IPS DF 19.7 (cell line): Measurements from ENCODE around the gene HERC5.
"Not testable (repeated sequence)": the region's sequence is repeated elsewhere in the genome, so short reads cannot be mapped to it uniquely, and the experiment has no call there.

Experiments used
- DNase-seq: peaks from one replicate; pipeline ENCODE4 v3.0.0-alpha.2; 2013; ENCODE audit warnings: low read depth, low spot score

Gene HERC5

DNA sequence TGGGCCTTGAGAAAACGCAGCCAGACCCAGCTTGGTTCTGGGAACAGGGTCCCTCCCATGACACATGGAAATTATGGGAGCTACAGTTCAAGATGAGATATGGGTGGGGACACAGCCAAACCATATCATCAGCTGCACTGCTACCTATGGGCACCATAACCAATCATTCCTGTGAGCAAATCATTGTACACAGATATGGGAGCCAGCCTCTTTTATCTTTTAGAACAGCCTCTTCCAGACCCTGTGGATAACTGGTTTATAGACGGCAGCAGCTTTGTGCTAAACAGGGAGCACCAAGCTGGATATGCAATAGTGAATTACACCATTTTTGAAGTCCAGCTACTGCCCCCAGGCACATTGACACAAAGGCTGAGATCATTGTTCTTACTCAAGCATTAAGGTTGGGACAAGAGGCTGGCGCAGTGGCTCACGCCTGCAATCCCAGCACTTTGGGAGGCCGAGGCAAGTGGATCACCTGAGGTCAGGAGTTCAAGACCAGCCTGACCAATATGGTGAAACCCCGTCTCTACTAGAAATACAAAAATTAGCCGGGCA, 8.6 kb upstream of the HERC5 start:
- DNase-seq: not testable (repeated sequence)

DNA sequence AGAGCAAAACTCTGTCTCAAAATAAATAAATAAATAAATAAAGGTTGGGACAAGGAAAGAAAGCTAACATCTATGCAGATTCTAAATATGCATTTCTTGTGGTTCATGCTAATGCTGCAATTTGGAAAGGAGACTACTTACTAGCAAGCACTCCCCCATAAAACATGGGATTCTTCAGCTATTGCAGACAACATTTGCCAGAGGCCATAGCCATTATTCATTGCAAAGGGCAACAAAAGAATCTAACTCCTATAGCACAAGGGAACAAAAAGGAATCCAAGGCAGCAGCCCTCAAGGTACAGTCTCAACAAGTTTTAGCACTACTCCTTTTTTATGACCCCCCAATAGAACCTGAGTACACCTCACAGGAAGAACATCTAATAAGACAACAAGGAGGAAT, 8.0 kb upstream of the HERC5 start:
- no peak for DNase-seq

DNA sequence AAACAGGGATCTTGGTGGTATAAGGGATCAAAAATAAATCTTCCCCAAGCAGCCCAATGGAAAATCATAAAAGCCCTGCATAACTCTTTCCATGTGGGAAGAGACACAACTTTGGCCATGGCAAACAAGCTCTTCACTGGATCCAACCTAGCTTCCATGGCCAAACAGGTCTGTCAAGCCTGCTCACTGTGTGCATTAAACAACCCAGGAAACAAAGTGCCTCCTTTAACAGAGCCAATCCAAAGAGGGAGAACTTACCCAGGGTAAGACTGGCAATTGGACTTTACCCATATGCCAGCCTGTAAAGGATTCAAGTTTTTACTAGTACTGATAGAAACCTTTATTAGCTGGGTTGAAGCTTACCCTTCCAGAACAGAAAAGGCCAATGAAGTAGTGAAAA, 7.6 kb upstream of the HERC5 start:
- no peak for DNase-seq

DNA sequence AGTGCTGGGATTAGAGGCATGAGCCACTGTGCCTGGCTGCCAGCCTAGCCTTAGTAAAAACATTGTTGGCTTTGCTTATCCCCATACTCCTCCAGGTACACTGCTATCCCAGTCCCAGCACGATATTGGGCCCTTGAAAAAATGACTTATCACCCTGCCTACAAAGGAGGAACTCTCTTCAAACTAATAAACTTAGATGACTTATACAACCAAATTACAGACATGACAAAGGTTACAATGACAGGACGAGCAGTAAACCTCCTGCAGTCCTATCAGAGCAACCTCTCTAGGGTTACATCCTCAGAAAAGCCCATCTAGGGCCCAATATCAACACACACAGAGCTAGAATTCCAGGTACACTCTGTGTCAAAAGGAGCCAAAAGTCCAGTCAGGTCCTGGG, 5.7 kb upstream of the HERC5 start:
- no peak for DNase-seq

DNA sequence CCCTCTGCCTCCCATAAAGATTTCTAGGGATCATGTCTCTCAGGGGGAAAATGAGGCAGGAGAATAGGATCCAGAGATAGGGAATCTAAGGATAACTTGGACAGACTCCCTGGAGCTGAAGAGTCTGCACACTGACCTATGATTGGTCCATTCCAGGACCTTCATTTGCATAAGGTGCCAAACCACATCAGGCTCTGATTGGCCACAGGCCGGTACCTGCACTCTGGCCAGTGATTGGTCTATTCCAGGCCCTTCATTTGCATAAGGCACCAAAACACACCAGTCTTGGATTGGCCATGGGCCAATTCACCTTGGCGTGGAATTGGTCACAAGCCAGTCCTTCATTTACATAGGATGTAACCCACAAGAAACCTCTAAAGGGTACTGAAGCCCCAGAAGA, 4.0 kb upstream of the HERC5 start:
- DNase-seq: no peak

DNA sequence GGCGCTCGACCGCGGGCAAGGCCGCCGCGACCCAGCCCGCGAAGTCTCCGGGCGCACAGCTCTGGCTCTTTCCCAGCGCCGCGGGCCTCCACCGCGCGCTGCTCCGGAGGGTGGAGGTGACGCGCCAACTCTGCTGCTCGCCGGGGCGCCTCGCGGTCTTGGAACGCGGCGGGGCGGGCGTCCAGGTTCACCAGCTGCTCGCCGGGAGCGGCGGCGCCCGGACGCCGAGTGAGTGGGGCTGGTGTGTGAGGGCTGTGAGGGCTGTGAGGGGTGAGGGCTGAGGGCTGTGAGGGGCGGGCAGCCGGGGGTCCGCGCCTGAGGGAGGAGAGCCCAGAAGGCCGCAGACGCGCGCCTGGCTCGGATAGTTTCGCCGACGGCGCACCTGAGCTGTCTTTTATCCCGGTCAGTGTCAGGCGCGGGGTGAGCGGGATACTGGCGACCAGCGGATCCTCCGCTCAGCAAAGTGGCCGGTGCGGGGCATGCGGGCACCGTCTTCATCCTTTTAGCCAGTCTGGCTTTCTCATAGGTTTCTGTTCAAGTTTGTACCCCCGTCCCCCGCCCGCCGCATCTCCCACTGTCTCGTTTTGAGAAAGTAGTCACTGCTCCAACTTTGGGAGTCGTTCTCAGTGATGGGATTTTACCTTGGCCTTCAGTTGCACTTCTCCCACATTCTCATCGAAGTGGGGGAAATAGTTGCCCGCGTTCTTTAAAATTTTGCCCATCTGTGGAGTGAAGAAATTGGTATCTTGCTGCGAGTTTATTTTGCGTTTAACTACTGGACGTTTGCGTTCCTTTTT, 586 bp downstream of the HERC5 start:
- no peak for DNase-seq

DNA sequence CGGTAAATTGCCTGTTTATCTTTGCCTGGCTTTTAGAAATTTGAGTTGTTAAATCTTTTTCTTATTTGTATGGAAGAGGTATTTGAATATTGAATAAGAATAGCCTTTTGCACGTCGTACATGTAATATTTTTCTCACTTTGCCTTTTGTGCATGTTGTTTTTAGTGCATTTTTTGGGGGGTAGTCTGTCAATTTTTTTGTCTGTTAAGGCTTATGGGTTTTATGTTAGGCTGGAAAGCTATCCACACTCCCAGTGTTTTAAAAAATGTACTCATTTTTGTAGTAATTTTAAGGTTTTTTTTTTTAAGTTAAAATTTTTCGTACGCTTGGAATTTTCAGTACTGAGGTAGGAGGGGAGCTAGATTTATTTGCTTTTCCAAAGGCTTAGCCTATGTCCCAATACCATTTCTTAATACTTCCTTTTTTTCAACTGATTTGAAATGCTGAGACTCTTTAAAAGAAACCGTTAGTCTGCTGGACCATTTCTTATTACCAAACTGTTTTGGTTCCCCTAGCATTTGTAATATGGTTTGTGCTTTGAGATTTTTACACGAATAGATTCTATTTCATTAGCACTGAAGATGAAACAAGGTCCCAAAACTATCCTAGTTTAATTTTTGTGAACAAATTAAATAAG, 1.3 kb downstream of the HERC5 start:
- DNase-seq: no peak

DNA sequence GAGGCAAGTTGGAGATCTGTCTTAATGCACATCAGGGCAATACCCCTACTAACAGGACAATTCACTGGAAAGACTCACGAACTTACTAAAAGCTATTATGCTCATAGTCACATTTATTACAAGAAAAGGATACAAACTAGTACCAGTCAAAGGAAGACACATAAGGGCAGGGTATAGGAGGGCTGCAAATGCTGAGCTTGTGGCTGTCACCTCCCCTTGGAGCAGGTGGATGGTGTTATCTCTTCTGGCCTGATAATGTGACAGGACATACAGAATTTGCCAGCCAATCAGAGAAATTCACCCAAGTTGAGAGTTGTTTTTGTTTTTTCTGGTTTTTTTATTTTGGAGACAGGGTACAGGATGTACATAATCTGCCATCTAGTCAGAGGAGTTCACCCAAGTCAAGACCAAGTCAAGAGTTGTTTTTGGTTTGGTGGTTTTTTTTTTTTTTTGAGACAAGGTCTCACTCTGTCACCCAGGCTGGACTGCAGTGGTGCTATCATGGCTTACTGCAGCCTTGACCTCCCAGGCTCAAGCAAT, 8.8 kb downstream of the HERC5 start:
- no peak for DNase-seq

DNA sequence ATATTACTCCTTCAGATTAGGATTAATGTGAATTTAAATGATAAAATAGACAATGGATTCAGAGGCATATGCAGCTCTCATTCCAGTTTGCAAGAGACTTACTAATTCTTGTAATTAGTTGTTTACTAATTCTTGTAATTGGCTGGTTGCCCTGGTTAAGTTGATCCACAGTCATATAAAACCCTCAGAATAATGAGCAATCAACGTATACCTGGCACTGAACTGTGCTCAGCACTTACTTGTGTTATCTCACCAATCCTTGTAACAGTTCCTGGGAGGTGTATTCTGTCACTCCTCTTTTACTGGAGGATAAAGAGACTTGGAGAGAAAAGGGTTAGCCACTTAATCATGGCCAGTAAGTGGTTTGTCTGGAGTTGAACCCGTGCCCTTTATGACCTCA, 10.5 kb downstream of the HERC5 start:
- DNase-seq: no peak

DNA sequence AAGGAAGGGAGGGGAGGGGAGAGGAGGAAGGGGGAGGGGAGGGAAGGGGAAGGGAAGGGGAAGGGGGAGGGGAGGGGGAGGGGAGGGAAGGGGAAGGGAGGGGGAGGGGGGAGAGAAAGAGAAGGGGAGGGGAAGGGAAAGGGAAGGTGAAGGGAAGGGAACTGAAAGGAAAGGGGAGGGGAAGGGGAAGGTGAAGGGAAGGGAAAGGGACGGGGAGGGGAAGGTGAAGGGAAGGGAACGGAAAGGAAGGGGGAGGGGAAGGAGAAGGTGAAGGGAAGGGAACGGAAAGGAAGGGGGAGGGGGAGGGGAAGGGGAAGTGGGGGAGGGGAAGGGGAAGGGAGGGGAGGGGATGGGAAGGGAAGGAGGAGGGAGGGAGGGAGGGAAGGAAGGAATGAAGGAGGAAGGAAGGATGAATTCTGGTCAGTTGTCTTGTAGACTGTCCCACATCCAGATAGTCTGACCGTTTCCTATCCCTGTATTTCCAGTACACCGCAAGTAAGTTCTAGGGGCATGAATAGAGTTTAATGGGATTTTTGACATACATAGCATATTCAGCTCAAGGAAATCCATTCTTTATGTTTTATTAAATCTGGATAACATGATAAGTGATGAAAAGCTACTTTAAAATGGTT, 20.4 kb downstream of the HERC5 start:
- no peak for DNase-seq

DNA sequence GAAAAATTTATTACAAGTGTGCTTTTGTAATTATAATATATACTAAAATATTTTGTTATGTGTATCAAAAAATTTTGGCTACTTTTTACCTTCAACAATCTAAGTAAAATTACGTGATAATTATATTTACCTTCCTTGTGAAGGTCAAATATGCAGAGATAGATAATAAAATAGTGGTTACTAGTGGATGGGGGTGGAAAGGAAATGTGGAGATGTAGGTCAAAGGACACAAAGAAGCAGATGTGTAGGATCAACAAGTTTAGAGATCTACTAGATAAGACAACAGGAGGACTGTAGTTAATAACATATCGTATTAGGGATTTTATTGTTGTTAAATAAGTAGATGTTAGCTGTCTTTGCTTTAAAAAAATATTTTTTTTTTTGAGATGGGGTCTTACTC, 21.3 kb downstream of the HERC5 start:
- no peak for DNase-seq

DNA sequence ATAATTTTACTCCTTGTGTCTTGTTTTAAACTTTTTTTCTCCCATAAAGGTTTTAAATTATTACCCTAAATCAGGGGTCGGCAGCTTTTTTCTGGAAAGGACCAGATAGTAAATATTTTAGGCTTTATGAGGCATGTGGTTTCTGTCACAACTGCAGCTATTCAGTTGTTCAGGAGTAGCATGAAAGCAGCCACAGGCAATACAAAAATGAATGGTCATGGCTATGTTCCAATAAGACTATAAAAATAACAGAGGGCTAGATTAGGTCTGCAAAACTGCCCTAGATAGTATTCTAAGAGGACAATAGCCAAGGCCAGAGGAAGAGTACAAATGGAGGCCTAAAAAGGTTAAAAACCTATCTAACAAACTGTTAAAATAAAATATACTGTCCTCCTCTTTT, 24.6 kb downstream of the HERC5 start:
- DNase-seq: no peak

DNA sequence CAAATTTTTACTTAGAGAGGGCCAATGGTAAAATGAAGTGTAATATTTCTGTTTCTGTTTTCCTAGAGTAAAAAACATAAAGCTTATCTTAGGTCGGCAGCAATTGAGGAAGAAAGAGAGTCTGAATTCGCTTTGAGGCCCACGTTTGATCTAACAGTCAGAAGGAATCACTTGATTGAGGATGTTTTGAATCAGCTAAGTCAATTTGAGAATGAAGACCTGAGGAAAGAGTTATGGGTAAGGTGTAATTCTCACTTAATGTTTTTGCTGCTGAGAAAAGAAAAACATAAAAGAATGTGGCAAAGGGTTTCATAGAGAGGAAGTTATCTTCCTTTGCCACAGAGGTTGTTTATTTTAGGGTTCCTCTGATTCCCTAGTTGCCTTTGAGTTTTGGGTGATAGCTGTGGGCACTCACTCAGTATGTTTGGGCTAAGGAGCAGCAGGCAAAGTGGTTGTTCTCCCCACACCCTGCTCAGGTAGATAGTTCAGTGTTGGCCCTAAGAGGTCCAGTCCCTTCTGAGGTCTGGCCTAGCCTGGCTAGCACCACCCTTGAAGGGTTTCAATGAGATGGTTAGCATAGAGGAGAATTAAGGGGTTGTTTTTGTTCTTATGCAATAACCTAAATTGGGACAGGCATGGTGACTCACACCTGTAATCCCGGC, 32.3 kb downstream of the HERC5 start:
- no peak for DNase-seq

DNA sequence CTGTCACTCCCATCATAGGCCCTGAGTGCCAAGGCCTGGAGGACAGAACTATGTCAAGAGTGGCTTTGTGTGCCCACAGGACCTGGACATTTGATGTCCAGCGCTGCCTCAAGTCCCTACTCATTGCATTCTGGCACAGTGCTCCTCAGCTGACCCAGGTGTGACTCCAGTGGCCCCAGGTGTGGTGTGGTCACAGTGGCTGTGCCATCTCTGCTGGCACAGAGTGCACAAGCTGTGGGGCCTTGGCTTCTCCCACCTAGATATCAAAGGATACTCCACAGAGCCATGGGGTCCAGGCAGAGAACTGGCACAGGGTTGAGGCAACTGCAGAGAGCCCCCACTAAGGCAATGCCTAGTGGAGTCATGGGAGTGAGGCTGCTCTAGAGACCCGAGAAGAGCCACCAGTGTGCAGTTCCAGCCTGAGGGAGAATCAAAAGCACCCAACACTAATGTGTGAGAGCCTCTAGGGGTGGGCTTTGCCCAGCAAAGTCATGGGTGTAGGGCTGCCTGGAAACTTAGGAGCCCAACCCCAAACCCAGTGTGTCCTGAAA, 41.0 kb downstream of the HERC5 start:
- no peak for DNase-seq

DNA sequence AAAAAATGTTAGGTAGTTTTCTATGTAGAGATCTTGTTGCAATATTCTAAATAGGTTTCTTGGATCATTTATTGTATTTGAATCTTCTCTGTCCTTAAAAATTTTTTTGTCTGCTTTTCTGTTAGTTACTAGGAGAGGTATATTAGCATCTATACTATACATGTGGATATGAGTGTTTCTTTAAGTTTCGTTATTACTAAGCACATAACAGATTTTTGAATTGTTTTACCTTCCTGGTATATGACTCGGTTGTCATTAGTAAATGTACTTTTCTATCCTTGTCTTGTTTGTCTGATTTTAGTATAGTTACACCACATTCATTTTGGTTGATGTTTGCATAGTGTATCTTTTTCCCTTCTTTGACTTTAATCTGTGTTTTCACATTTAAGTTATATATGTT, 46.4 kb downstream of the HERC5 start:
- no peak for DNase-seq

DNA sequence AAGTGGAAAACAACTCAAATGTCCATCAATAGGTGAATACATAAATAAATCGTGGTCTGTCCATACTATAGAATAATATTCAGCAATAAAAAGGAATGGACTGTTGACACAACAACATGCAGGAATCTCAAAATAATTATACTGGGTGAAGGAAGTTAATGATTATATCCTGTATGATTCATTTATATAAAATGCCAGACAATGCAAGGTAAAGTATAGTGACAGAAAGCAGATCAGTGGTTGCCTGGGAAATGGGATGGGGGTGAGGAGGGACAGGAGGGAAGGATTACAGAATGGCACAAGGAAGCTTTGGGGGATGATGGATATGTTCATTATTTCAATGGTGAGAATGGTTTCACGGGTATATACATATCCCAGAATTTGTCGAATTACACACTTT, 54.3 kb downstream of the HERC5 start:
- DNase-seq: no peak

DNA sequence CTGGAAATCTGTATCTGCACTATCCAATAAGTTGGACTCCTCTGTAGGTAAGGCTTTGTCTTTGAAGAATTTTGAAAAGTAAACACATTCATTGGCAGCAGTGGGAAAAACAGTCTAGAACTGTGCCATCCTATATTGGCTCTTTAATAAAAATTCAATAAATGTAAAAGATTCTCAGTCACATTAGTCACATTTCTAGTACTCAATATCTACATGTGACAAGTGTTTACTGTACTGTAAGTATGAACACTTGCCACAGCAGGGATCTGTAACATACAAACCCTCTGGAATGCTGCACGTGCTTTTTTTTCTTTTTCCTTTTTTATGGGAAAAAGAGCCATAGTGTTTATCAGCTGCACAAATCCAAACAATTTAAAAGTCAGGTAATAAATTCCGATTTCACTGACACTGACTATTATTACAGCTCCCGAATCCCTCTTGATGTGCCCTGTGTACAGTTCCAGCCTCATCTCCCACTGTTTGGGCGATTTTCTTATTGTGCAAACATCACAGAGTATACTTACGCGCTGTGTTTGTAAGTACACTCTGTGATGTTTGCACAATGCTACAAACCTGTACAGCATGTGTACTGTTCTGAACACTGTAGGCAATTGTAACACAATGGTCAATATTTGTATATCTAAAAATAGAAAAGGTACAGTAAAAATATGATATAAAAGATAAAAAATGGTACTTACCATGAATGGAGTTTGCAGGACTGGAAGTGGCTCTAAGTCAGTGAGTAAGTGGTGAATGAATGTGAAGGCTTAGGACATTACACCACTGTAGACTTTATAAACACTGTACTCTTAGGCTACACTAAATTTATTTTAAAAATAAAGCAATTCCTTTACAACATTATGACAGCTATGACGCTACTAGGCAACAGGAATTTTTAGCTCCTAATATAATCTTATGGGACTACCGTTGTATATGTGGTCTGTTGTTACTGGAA, 57.9 kb downstream of the HERC5 start:
- no peak for DNase-seq

DNA sequence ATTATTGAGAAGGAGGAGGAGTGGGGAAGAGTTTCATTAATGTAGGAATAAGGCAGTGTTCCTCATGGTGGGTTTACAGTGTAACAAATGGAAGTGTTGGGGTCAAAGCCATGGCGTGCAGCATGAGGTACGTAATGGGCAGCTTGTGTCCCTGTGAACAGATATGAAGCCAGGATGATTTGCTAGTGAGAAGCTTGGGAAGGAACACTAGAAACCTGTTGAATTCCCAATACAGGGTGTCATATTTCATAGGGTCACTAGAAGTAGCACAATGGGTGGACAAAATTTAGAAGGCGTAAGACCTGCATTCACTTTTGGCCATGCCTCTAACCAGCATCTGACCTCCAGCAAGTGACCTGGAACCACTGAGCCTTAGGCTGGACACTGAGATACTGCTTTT, 59.8 kb downstream of the HERC5 start:
- DNase-seq: no peak

DNA sequence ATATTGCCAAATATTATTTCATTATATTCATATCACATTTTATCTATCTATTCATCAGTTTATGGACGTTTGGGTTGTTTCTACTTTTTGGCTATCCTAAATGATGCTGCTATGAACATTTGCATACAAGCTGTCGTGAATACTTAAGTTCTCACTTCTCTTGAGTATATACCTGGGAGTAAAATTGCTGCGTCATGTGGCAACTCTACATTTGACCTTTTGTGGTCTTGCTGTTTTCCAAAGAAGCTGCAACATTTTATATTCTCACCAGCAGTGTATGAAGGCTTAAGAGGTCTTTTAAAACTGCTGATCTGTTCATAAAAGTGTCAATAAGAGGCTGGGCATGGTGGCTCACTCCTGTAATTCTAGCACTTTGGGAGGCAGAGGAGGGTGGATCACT, 60.9 kb downstream of the HERC5 start:
- no peak for DNase-seq

DNA sequence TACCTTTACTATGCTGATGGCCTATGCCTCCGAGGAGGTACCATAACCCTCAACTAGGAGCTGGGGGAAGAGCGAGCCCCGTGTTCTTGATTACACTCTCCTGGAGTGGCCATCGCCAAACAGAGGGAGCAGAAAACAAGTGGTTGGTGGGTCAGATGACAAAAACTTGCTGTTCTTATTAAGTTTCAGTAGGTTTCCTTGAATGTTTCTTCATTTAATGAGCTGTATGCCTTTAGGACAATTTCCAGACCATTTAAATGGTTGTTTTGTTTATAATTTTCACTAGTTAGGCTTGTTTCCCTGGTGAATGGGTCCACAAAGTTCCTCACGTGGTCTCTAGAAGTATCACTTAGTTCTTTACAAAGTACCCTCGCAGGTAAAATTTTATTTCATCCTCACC, 62.0 kb downstream of the HERC5 start:
- no peak for DNase-seq
